ENCODE data around the gene ALDH1B1.

ALDH1B1 gene

DNA sequence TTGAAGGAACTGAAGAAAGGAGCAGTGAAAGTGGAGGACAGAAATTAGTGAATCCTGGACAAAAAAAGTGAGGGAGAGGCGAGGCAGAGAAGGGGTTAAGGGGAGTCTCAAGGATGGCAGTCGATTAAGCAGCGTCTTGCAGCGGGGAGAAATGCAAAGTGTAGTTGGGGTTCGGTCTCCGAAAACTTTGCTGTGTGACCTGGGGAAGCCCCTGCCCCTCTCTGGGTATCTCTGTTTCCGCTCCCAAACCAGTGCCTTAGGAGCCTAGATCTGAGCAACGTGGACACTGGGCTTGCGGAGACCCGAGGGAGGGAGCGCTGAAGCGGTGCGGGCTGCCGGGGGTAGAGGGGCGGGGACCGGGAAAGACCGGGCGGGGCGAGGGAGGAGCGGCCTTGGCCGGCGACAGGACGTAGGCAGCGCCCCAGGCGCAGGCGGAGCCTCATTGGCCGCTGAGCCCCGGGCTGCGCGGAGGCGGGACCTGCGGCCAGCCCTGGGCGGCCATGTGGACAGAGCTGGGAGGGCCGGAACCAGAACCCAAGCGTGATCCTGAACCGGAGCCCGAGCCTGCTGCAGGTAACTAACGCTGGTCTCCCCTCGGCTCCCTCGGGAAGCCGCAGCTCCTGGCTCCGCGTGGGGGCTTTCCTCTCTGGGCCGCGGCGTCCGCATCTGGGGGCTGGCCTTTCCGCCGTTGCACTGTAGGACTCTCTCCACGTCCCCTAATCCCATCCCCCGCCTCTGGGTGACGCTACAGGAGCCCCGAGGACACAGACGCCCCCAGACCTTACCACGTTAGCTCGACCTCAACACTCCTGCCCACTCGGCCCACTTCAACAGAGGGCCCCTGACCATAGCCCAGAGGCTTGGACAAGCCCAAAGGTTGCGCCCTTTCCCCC is at the start of gene ALDH1B1:
ALDH1B1 (plus strand) TSS at position 468 of the 893 bp plus-strand sequence. CDS start 3,047 bp downstream, outside the sequence.
- no peaks in the 10 kb centered on the region for H3K27me3 ChIP-seq (ENCODE audit: insufficient read depth, poor library complexity, severe bottlenecking)
- DNase-seq (ENCODE audit: low spot score) = peak; percentile 82
- peak within 1 kb of the TSS; percentile 48 for H3K27ac ChIP-seq (ENCODE audit: poor library complexity, severe bottlenecking)
- H3K4me3 ChIP-seq (ENCODE audit: severe bottlenecking) = peak within 1 kb of the TSS; percentile 58
- TF ChIP-seq CTCF (IDR thresholded peaks at IDR 0.05; ENCODE audit: poor library complexity, severe bottlenecking) = peak; percentile 25
- peak; percentile 98 for ATAC-seq (ENCODE audit: low read depth)
- H3K4me1 ChIP-seq (ENCODE audit: insufficient read depth, poor library complexity, severe bottlenecking) = no peaks in the 10 kb centered on the region
- H3K36me3 ChIP-seq (ENCODE audit: low read depth) = peaks cover 36% of the 10 kb centered on the region
- H3K9me3 ChIP-seq (ENCODE audit: severe bottlenecking) = no peaks in the 10 kb centered on the region

DNA sequence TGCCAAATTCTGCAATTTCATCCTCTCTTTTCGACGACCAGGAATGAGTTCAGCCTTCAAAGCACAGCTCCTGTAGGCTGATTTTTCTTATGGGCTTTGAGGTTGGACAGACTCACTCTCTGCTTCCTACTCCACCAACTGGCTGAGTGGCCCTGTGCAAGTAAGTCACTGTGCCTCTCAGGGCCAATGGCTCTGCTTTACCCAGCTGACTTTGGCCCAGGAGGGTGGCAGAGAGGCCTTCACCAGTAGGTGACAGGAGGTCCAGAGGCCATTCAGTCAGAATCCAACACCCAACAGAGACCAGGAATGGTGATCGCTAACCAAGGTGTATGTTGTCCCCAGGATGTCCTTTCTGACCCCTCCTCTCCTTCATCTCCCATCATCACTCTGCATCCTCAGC is 49.5 kb upstream of the ALDH1B1 start:
- H3K27me3 ChIP-seq (ENCODE audit: insufficient read depth, poor library complexity, severe bottlenecking) = no peaks in the 10 kb centered on the region
- no peak for TF ChIP-seq CTCF (IDR thresholded peaks at IDR 0.05; ENCODE audit: poor library complexity, severe bottlenecking)
- no peak for ATAC-seq (ENCODE audit: low read depth)

GRCh38 chr9:38343552-38343951 is 49.0 kb upstream of the ALDH1B1 start:
- DNase-seq (ENCODE audit: low spot score) (no peak), ATAC-seq (ENCODE audit: low read depth) (no peak)
- no peak for TF ChIP-seq CTCF (IDR thresholded peaks at IDR 0.05; ENCODE audit: poor library complexity, severe bottlenecking)
- Histone ChIP-seq H3K9me3 (ENCODE audit: severe bottlenecking) (no peaks in the 10 kb centered on the region), H3K27me3 (ENCODE audit: insufficient read depth, poor library complexity, severe bottlenecking) (no peaks in the 10 kb centered on the region), H3K36me3 (ENCODE audit: low read depth) (no peaks in the 10 kb centered on the region), H3K4me1 (ENCODE audit: insufficient read depth, poor library complexity, severe bottlenecking) (no peaks in the 10 kb centered on the region), H3K27ac (ENCODE audit: poor library complexity, severe bottlenecking) (no peak overlapping the region), H3K4me3 (ENCODE audit: severe bottlenecking) (no peak overlapping the region)

More for the DNA sequence above, 49.5 kb upstream of the ALDH1B1 start:
- no peaks in the 10 kb centered on the region for H3K36me3 ChIP-seq (ENCODE audit: low read depth)
- no peak for DNase-seq (ENCODE audit: low spot score)
- H3K4me3 ChIP-seq (ENCODE audit: severe bottlenecking) = no peak overlapping the region
- no peaks in the 10 kb centered on the region for H3K4me1 ChIP-seq (ENCODE audit: insufficient read depth, poor library complexity, severe bottlenecking)
- H3K9me3 ChIP-seq (ENCODE audit: severe bottlenecking) = no peaks in the 10 kb centered on the region
- H3K27ac ChIP-seq (ENCODE audit: poor library complexity, severe bottlenecking) = no peak overlapping the region

DNA sequence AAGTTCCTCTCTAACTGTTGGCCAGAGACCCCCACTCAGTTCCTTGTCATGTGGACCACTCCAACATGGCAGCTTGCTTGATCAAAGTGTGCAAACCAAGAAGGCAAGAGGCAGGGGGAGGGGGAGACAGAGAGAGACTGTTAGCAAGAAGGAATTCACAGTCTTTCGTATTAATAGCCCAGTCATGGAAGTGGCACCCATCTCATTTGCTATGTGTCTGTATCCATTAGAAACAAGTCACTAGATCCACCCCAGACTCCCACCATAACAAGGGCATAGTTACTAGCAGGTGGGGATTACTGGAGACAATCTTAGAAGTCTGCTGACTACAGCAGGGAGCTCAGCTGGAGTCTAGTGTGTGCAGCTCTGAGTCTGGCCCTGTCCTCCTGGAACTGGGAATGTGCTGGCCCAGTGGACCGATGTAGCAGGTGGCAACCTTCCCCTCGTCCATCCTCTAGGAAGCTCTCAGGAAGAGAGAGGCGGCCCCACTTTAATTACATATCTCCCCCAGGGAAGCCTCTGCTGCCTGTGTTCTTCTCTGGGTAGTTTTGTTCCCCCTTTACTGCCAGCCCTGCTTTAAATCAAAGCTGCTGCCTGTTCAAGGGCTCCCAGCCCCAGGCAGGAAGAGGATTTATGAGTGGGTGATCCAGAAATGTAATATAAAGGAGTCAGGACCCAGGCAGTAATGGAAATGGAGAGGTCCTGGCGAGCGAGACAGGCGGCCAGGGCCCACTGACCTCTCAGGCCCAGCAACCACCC is 47.8 kb upstream of the ALDH1B1 start:
- no peak for ATAC-seq (ENCODE audit: low read depth)
- H3K27ac ChIP-seq (ENCODE audit: poor library complexity, severe bottlenecking) = no peak overlapping the region
- H3K27me3 ChIP-seq (ENCODE audit: insufficient read depth, poor library complexity, severe bottlenecking) = no peaks in the 10 kb centered on the region
- no peaks in the 10 kb centered on the region for H3K9me3 ChIP-seq (ENCODE audit: severe bottlenecking)
- no peaks in the 10 kb centered on the region for H3K36me3 ChIP-seq (ENCODE audit: low read depth)
- DNase-seq (ENCODE audit: low spot score) = no peak
- H3K4me1 ChIP-seq (ENCODE audit: insufficient read depth, poor library complexity, severe bottlenecking) = no peaks in the 10 kb centered on the region
- no peak overlapping the region for H3K4me3 ChIP-seq (ENCODE audit: severe bottlenecking)
- TF ChIP-seq CTCF (IDR thresholded peaks at IDR 0.05; ENCODE audit: poor library complexity, severe bottlenecking) = no peak
